Muscle of leg (tissue), 11 donors: ENCODE measurements around the gene PLEKHG7. TPM values are rescaled to one million over a fixed set of nuclear protein-coding genes. Genes with fewer than 3 reads are reported as not detected.

Experiments used
- DNase-seq: peaks from one replicate; pipeline ENCODE4 v3.0.0; 2013
- H3K27ac ChIP-seq: one replicate; pipeline ENCODE4 v1.5.1; 2013; ENCODE audit warnings: mild to moderate bottlenecking, low read length, control low read depth
- H3K27me3 ChIP-seq: one replicate; pipeline ENCODE4 v1.6.1; 2013; ENCODE audit warnings: low read length; ENCODE audit not compliant: control insufficient read depth, insufficient read depth
- H3K36me3 ChIP-seq: one replicate; pipeline ENCODE4 v1.6.1; 2013; ENCODE audit warnings: low read length; ENCODE audit not compliant: control insufficient read depth, insufficient read depth
- H3K4me1 ChIP-seq: one replicate; pipeline ENCODE4 v1.6.1; 2013; ENCODE audit warnings: low read length; ENCODE audit not compliant: control insufficient read depth, insufficient read depth
- H3K4me3 ChIP-seq: one replicate; pipeline ENCODE4 v1.5.1; 2013; ENCODE audit warnings: low read length, control low read depth
- H3K9me3 ChIP-seq: replicated peaks from 2 replicates; pipeline ENCODE4 v1.6.1; 2013; ENCODE audit warnings: low read depth, low read length; ENCODE audit not compliant: control insufficient read depth
- WGBS: methylation state at CpG from one replicate; pipeline ENCODE4 v1.1.5; 2013; ENCODE audit warnings: missing lambda C conversion rate; ENCODE audit not compliant: insufficient coverage; 5-methylcytosine and 5-hydroxymethylcytosine counted together
- polyA plus RNA-seq, 8 donors: library from polyadenylated mRNA; unstranded; fragments of 120-200 nt; gene quantifications; one replicate each; pipeline versions ENCODE4 v1.2.1 to v1.2.3, GENCODE V29; 2013; ENCODE audit warnings: inconsistent platforms in 1 of 8, low replicate concordance in 1 of 8; ENCODE audit not compliant: insufficient read length in 8 of 8, insufficient read depth in 1 of 8
- total RNA-seq: library from RNA; stranded (reverse); fragments of 120-200 nt; gene quantifications from one replicate; pipeline ENCODE4 v1.2.4, GENCODE V29; 2013

PLEKHG7 gene
- total and polyA plus RNA-seq, 9 donors = 0.11 to 3.2 (median 0.53) TPM

DNA sequence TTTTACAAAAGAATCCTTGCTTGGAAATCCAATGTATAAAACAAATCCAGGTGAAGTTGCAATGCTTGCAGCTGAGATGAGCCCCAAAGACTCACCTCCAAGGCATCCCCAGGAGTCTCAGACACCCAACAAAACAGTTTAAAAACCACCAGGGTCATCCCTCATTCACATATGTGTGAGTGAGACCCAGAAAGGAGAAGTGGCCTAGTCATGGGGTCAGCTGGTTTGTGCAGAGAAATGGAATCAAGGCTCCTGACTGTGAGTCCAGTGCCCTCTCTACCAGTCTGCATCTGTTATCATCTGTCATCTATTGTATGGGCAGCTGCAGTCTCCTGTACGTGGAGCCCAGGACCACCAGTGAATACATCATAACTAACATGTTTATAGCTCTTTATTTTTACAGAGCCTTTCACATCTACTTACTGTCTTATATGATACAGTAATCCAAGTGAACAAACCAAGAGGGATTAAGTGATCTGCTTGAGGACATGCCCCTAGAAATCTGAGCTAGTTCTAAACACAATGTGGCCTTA is 27.1 kb downstream of the PLEKHG7 start:
- Histone ChIP-seq H3K36me3 (no peaks in the 10 kb centered on the region), H3K27ac (no peak overlapping the region), H3K9me3 (no peaks in the 10 kb centered on the region), H3K4me3 (no peak overlapping the region), H3K4me1 (peaks cover 22% of the 10 kb centered on the region), H3K27me3 (no peaks in the 10 kb centered on the region)
- no CpG with 5 or more reads among the region's 1 CpG for WGBS
- DNase-seq = peak; percentile 38

DNA sequence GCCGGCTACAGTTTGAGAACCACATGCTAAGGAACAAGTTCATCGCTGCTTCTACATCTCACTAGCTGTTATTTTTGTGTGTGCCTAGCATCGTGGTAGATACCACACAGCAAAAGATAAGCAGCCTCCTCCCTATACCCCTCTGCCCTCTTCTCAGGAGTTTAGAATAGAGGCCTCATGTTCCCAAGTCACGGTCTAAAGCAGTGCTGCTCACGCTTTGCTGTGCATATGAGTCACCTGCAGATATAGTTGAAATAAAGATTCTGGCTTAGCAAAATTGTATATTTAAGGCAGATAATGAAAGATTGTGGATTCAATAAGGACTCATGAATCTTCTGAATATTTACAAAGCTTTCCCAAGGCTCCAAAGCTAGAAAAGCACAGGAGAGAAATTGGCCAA is 28.0 kb downstream of the PLEKHG7 start:
- Histone ChIP-seq H3K27me3 (no peaks in the 10 kb centered on the region), H3K36me3 (no peaks in the 10 kb centered on the region), H3K4me3 (no peak overlapping the region), H3K4me1 (peaks cover 27% of the 10 kb centered on the region), H3K27ac (no peak overlapping the region), H3K9me3 (no peaks in the 10 kb centered on the region)
- WGBS = no CpG with 5 or more reads among the region's 5 CpGs
- DNase-seq = no peak

DNA sequence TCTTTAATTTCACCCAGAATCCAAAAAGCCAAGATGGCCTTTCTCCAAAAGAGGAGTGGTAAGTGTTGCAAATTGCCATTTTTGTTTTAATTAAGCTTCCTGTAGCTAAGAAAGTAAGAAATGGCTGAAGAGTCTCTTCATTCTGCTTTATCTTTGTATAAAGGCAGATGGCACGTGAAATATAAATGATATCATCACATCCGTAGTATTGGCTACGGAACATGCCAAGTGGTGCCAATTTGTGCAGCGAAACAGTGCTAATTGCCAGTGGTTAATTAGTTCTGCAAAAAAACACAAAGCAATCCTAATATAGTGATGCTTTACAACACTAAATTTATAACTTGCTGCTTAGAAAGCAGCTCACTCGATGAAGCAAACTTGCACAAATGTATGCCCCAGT is 29.4 kb downstream of the PLEKHG7 start:
- H3K9me3 ChIP-seq = no peaks in the 10 kb centered on the region
- H3K36me3 ChIP-seq = no peaks in the 10 kb centered on the region
- peak overlapping the region; percentile 10 for H3K27ac ChIP-seq
- peaks cover 27% of the 10 kb centered on the region for H3K4me1 ChIP-seq
- H3K27me3 ChIP-seq = no peaks in the 10 kb centered on the region
- DNase-seq = no peak
- H3K4me3 ChIP-seq = no peak overlapping the region
- no CpG with 5 or more reads among the region's 5 CpGs for WGBS

DNA sequence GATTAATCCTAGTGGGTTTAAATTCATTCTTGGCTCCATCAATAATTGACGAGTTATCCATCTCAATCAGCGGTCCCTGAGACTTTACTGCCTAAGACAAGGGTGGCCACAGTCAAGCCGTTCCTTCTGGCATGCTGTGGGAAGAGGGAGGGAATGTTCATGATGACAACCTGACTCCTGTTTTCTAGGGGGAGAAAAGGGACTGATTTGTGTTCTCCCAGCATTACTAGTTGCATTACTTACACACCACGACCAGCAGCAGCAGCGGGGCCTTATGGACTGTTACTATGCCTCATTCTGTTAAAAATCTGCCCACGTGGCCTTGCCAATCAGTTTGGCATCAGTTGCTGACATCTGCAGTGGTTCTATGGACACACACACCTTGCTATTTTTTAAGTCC is 29.9 kb downstream of the PLEKHG7 start:
- H3K27ac ChIP-seq = no peak overlapping the region
- no peaks in the 10 kb centered on the region for H3K27me3 ChIP-seq
- no peaks in the 10 kb centered on the region for H3K36me3 ChIP-seq
- no peaks in the 10 kb centered on the region for H3K9me3 ChIP-seq
- 64% methylated on average over 3 of the region's 6 CpGs for WGBS
- H3K4me1 ChIP-seq = peaks cover 27% of the 10 kb centered on the region
- DNase-seq = peak; percentile 53
- H3K4me3 ChIP-seq = no peak overlapping the region

DNA sequence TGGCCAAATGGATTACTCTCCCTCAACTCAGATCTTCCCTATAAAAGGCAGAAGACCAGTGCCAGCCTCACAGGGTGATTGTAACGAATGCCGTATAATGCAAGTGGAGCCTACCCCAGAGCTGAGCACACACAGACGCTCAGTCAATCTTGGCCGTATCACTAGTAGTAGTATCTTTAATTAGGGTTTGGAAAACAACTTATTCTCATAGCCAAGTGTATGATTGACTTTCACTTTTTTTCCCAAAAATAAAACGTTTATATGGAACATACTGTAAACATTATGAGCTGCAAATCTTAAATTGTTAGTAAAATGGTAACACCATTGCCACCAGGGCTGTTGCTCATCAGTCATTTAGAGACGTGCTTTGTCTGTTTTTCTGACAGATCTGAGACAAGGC is 30.4 kb downstream of the PLEKHG7 start:
- WGBS = 80% methylated on average over 1 of the region's 6 CpGs
- H3K4me1 ChIP-seq = peaks cover 28% of the 10 kb centered on the region
- no peak overlapping the region for H3K27ac ChIP-seq
- H3K27me3 ChIP-seq = no peaks in the 10 kb centered on the region
- no peak for DNase-seq
- no peaks in the 10 kb centered on the region for H3K9me3 ChIP-seq
- H3K4me3 ChIP-seq = no peak overlapping the region
- H3K36me3 ChIP-seq = no peaks in the 10 kb centered on the region

DNA sequence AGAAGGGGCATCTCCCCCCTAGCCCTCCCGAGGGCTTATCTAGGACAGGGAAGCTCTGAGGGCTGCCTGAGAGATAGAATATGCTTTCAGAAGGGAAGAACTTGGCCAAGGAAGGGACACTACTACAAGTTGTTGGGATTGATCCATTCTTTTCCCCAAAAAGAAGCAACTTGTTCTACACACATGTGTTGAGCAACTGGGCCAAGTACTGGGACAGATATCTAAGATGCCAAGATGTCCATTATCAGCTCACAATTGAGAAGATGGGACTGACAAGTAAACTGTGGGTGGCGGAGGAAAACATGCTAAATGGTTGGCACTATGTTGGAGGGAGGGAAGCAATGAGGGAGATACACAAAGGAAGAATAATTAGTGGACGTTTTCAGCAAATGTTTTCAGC is 30.9 kb downstream of the PLEKHG7 start:
- Histone ChIP-seq H3K27me3 (no peaks in the 10 kb centered on the region), H3K27ac (no peak overlapping the region)
- 92% methylated on average over 1 of the region's 3 CpGs for WGBS

DNA sequence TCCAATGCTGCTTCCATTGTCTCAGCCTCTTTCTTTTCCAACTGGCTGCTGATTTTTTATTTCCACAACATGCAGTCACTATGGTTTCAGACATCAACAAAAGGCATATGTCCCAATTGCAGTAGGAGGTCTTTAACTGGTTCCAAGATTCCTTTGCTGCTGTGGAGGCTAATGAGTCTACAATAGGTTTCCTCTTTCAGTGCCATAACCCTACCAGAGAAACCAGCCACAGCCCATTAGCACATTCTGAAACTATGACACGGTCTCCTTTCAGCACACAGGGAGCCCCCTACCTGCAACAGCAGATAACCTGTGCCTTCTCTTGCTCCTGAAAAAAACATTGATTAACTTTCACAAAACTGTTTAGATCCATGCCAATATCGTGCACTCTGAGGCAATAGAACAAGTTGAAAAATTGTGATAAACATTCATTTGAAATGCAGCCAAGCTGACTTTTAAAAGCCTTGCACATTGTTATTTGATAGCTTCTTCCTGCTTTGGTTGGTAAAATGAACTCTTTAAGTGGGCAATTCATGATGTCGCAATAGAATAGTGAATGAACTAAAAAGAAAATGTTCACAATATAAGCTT is 32.4 kb downstream of the PLEKHG7 start:
- Histone ChIP-seq H3K9me3 (no peaks in the 10 kb centered on the region), H3K36me3 (no peaks in the 10 kb centered on the region), H3K27ac (peak overlapping the region; percentile 59), H3K27me3 (no peaks in the 10 kb centered on the region), H3K4me1 (peaks cover 33% of the 10 kb centered on the region), H3K4me3 (no peak overlapping the region)
- 50% methylated on average over 1 of the region's 3 CpGs for WGBS
- peak; percentile 93 for DNase-seq

More for the DNA sequence above, 30.9 kb downstream of the PLEKHG7 start:
- H3K36me3 ChIP-seq = no peaks in the 10 kb centered on the region
- no peaks in the 10 kb centered on the region for H3K9me3 ChIP-seq
- no peak overlapping the region for H3K4me3 ChIP-seq
- DNase-seq = no peak
- peaks cover 32% of the 10 kb centered on the region for H3K4me1 ChIP-seq

DNA sequence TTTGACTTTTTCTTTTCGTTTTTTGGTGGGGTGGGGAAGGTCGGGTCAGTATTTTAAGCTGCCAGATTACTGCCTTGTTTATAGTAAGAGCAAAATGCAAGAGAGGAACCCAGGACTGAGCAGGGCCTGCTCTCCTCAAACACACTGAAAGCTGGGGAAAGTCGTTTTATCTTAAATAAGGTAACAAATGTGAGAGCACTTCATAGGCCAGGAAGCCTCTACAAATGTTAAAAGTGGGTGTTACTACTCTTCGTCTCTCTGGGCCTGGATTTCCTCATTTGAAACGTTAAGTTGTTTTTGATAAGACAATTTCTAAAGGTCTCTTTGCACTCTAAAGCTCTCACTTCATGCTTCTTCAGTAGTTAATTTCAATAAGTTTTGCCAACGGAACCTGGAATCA is 33.8 kb downstream of the PLEKHG7 start:
- H3K9me3 ChIP-seq = no peaks in the 10 kb centered on the region
- H3K4me3 ChIP-seq = no peak overlapping the region

DNA sequence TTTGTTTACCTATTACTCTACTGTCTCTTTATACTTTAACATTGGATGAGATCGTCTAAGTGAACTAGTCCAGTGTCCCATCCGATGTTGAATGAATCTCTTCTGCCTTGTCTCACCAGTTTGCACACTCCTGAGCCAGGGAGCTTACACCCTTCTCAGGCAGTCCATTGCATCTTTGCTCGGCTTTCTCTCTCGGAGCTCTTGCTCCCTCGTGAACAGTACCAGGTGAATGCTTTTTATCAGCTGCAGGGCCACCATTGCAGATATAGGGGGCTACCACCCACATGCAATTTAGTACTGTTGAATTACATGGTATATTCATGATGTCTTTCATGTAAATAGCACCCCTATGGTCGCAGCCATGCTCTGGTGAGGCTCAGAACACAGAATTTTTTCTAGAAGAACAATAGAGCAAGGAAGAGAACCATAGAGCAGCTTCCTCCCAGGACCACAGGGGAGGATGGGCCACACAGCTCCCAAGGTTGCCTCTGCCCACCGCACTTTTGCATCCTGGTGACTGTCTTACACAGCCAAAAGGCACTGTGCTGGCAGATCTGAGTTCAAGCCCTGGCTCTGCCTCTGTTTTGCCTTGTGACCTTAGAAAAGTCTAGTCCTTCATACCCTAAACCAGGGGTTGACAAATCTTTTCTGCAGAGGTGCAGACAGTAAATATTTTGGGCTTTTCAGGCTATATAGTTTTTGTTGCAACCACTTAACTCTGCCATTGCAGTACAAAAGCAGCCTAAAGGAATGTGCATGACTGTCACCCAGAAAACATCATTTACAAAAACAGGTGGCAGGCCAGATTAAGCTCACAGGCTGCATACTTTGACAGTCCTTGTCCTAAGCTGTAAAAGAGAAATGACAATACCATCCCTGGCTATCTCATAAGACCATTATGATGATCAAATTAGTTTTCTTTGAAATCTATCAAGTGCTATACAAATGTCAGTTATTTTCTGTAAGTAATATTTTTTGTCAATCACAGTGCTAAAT is 35.4 kb downstream of the PLEKHG7 start:
- H3K36me3 ChIP-seq = no peaks in the 10 kb centered on the region
- no peak for DNase-seq
- no peak overlapping the region for H3K4me3 ChIP-seq
- H3K4me1 ChIP-seq = peaks cover 21% of the 10 kb centered on the region
- H3K27ac ChIP-seq = no peak overlapping the region
- H3K27me3 ChIP-seq = no peaks in the 10 kb centered on the region
- H3K9me3 ChIP-seq = no peaks in the 10 kb centered on the region
- 87% methylated on average over 6 of the region's 7 CpGs for whole genome bisulfite sequencing

More for the DNA sequence above, 33.8 kb downstream of the PLEKHG7 start:
- Histone ChIP-seq H3K27me3 (no peaks in the 10 kb centered on the region), H3K27ac (no peak overlapping the region), H3K4me1 (peaks cover 31% of the 10 kb centered on the region), H3K36me3 (no peaks in the 10 kb centered on the region)
- DNase-seq = no peak
- WGBS = 71% methylated on average over 3 of the region's 6 CpGs

DNA sequence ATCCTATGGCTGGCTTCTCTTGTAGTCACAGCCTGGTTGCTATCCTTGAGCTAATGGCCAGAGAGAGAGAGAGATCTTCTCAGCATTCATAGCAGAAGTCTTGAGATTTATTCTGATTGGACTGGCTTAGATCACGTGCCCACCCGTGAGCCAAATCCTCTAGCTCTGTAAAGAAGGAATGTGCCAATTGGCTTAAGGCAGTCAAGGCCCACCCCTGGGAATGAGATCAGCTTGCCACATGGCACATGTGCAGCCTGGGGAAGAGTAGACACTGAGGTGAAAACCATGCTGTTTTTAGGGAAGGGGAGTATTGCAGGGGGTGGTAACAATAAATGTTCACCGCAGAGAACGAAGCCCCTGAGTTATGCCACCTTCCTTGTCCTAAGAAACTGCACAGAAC is 36.3 kb downstream of the PLEKHG7 start:
- H3K27me3 ChIP-seq = no peaks in the 10 kb centered on the region
- H3K9me3 ChIP-seq = no peaks in the 10 kb centered on the region
- 29% methylated on average over 2 of the region's 4 CpGs for WGBS
- peaks cover 18% of the 10 kb centered on the region for H3K4me1 ChIP-seq
- peak overlapping the region; percentile 10 for H3K27ac ChIP-seq
- no peak overlapping the region for H3K4me3 ChIP-seq
- DNase-seq = peak; percentile 69
- H3K36me3 ChIP-seq = no peaks in the 10 kb centered on the region
